Brain microvascular endothelial cell (primary cell): ENCODE results near the gene CFAP300.

Experiments used
- DNase-seq: peaks from one replicate; pipeline ENCODE4 v3.0.0-alpha.2; 2020
- H3K27ac ChIP-seq: fragments of 250-450 bp; sonication (Bioruptor Pico); 2 replicates; pipeline ENCODE4 v1.5.1; 2020; ENCODE audit warnings: mild to moderate bottlenecking, moderate library complexity
- H3K27me3 ChIP-seq: fragments of 250-450 bp; sonication (Bioruptor Pico); replicated peaks from 2 replicates; pipeline ENCODE4 v1.5.1; 2020; ENCODE audit warnings: mild to moderate bottlenecking
- H3K36me3 ChIP-seq: fragments of 250-450 bp; sonication (Bioruptor Pico); replicated peaks from 2 replicates; pipeline ENCODE4 v1.5.1; 2020; ENCODE audit warnings: mild to moderate bottlenecking
- H3K4me3 ChIP-seq: 2 replicates; pipeline ENCODE4 v1.5.1; 2011; ENCODE audit warnings: low read depth, mild to moderate bottlenecking, control low read depth, low read length, moderate library complexity
- in situ Hi-C: cut with HindIII; loops from 2 replicates; pipeline ENCODE4 v1.10.0; 2017; ENCODE audit warnings: low sequenced_read_pairs, low pct_ligation_motif_present
- TF ChIP-seq, protein P1 (sequence below): IDR thresholded peaks from 2 replicates; pipeline ENCODE4 v1.5.1; 2011; ENCODE audit warnings: low read depth, mild to moderate bottlenecking, moderate library complexity, low read length, control low read depth, inconsistent platforms; ENCODE audit errors: missing control alignments

CFAP300 gene

GRCh38 chr11:102108734-102109440 is 61.6 kb downstream of the CFAP300 start:
- no peak overlapping the region for H3K4me3 ChIP-seq
- TF ChIP-seq, protein P1, sequence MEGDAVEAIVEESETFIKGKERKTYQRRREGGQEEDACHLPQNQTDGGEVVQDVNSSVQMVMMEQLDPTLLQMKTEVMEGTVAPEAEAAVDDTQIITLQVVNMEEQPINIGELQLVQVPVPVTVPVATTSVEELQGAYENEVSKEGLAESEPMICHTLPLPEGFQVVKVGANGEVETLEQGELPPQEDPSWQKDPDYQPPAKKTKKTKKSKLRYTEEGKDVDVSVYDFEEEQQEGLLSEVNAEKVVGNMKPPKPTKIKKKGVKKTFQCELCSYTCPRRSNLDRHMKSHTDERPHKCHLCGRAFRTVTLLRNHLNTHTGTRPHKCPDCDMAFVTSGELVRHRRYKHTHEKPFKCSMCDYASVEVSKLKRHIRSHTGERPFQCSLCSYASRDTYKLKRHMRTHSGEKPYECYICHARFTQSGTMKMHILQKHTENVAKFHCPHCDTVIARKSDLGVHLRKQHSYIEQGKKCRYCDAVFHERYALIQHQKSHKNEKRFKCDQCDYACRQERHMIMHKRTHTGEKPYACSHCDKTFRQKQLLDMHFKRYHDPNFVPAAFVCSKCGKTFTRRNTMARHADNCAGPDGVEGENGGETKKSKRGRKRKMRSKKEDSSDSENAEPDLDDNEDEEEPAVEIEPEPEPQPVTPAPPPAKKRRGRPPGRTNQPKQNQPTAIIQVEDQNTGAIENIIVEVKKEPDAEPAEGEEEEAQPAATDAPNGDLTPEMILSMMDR, result no peak
- DNase-seq, result no peak
- in situ Hi-C loops, result no loop called here
- no peaks in the 10 kb centered on the region for H3K27me3 ChIP-seq
- no peak overlapping the region for H3K27ac ChIP-seq
- H3K36me3 ChIP-seq, result no peaks in the 10 kb centered on the region

GRCh38 chr11:102109896-102110760 is 62.9 kb downstream of the CFAP300 start, which contains the start of gene YAP1:
Gene YAP1 (plus strand): TSS chr11:102110447. CDS start chr11:102110849, 402 bp downstream.
- in situ Hi-C loops, result no loop called here
- Histone ChIP-seq H3K36me3 (no peaks in the 10 kb centered on the region), H3K27me3 (no peaks in the 10 kb centered on the region), H3K4me3 (peak within 1 kb of the TSS; percentile 85), H3K27ac (peak within 1 kb of the TSS; percentile 96)
- TF ChIP-seq, protein P1, result no peak
- peak; percentile 87 for DNase-seq

DNA sequence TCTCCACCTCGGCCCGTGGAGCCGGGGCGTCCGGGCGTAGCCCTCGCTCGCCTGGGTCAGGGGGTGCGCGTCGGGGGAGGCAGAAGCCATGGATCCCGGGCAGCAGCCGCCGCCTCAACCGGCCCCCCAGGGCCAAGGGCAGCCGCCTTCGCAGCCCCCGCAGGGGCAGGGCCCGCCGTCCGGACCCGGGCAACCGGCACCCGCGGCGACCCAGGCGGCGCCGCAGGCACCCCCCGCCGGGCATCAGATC is 63.4 kb downstream of the CFAP300 start:
- DNase-seq, result no peak
- H3K4me3 ChIP-seq, result peak overlapping the region; percentile 85

DNA sequence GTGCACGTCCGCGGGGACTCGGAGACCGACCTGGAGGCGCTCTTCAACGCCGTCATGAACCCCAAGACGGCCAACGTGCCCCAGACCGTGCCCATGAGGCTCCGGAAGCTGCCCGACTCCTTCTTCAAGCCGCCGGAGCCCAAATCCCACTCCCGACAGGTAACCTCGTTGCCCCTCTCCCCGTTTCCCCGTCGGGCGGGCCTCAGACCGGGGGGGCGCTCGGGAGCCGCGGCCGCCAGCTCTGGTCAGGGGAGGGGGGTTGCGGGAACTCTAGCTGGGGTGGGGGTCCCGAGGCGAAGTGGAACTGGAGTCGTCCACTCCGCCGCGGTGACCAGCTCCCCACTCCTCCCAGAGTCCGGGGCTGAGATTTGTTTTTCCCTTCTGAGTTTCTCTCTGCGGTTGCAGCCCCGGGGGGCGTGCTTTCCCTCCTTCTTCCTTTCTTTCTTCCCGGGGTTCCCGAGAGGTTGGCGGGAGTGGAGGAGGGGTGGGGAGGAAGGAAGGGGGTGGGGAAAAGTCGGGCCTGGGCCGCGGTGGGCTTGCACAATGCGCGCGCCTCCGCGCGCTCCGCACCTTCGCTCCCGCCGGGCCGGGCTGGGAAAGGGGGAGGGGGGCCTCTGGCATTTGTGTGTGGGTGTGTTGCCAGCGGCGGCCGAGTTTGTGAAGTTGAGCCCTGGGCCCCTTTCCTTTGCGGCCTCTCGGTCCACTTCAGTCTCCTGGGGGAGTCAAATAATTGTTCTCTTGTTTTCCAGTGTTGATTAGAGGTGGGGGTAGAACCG is 64.0 kb downstream of the CFAP300 start:
- in situ Hi-C loops, result no loop called here
- TF ChIP-seq, protein P1, result peak; percentile 43
- H3K4me3 ChIP-seq, result peak overlapping the region; percentile 85
- H3K27ac ChIP-seq, result peak overlapping the region; percentile 96
- H3K36me3 ChIP-seq, result no peaks in the 10 kb centered on the region
- DNase-seq, result peak; percentile 80
- no peaks in the 10 kb centered on the region for H3K27me3 ChIP-seq

More for the DNA sequence above, 63.4 kb downstream of the CFAP300 start:
- in situ Hi-C loops, result no loop called here
- TF ChIP-seq, protein P1, result no peak
- no peaks in the 10 kb centered on the region for H3K36me3 ChIP-seq
- no peaks in the 10 kb centered on the region for H3K27me3 ChIP-seq
- H3K27ac ChIP-seq, result peak overlapping the region; percentile 96

DNA sequence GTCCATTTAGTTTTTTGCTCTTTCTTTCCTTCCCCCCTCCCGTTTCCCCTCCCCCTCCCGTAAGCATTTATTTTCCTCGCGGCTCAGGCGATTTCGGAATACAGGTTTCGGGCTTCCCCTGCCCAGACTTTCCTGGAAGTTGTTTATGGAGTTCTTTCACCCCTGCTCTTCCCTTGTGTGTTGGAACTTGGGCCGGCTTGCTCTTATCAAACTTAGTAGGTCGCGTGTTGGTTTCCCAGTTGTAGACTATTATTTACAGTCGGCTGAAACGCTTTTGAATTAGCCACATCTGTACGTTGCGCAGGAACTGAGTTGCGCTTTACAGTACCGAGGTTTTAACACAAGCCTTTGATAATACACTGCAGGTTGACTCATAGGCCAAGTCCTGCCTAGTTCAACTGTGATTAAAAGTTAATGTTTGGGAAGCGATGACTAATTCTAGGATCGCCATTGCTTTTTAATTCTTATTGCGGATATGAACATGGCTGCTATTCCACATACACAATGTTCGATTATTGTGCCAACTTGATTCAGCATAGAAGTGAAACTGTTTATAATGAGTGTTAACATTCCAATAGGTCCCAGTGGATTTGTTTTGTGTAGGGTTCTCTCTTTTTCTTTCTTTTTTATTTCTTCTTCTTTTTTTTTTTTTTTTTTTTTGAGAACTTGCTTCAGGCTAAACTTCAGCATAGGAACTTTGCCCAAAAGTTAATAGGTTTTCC is 64.7 kb downstream of the CFAP300 start:
- no peaks in the 10 kb centered on the region for H3K36me3 ChIP-seq
- in situ Hi-C loops, result no loop called here
- TF ChIP-seq, protein P1, result no peak
- peak overlapping the region; percentile 96 for H3K27ac ChIP-seq
- H3K4me3 ChIP-seq, result peak overlapping the region; percentile 85
- no peaks in the 10 kb centered on the region for H3K27me3 ChIP-seq
- DNase-seq, result peak; percentile 85
